Measurements from ENCODE around the gene PDZD4. TPM values are rescaled to one million over a fixed set of nuclear protein-coding genes. Genes with fewer than 3 reads are reported as not detected.

The PDZD4 gene
- total RNA-seq, 1 donor = 15.6 TPM

DNA sequence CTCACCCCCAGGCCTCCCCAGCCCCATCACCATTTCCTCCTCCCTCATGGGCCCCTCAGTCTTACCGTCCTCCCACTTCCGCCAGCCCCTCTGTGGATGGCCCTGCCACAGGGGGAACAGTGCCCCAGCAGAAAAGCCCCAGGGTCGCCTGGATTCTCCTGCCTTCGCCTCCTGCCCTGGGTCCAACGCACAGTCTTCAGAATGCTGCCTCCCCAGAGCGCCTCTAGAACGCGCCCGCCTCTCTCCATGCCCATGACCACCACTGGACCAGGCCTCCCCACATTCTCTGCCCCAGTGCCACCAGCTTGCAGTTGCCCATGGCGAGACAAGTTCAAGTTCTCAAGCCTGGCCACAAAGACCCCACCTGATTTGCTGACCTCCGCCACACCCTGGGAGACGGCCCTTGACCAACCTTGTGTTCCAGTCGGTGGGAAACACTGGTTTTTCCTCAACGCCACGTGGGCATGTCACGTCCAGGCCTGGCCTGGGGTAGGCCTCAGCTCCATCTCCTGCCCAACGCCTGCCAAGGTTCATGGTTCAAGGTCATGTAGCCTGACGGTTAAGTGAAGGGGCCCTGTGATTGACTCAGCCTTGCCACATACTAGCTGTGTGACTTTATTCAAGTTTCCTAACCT, 66.9 kb downstream of the PDZD4 start:
- Histone ChIP-seq H3K27me3 (ENCODE audit: insufficient read depth, low read length) (no peaks in the 10 kb centered on the region), H3K4me3 (ENCODE audit: low read length) (no peak overlapping the region), H3K4me1 (ENCODE audit: insufficient read depth, low read length) (peaks cover 3% of the 10 kb centered on the region), H3K9me3 (ENCODE audit: low read depth, low read length) (no peaks in the 10 kb centered on the region)

DNA sequence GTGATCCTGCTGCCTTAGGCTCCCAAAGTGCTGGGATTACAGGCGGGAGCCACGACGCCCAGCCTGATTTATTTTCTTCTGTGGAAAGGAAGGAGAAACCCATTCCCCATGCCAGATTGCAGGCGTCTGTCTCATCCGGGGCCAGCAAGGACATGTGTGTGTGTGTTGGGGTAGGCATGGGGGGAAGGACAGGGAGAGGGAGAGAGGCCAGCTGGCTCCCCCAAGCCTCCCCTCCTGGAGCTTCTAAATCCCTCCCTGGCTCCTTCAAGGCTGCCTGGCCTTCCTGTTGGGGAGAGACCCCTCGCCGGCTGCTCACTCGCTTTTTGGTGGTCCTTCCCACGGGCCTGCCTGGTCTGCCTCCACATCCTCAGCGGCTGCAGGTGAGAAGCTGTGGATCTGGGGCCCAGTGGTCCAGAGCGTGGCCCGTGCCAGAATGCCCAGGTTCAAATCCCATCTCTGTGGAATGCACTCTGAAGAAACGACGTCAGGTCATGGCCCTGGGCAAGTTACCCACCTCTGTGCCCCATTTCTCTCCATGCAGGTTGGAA, 67.6 kb downstream of the PDZD4 start:
- no peaks in the 10 kb centered on the region for H3K9me3 ChIP-seq (ENCODE audit: low read depth, low read length)

DNA sequence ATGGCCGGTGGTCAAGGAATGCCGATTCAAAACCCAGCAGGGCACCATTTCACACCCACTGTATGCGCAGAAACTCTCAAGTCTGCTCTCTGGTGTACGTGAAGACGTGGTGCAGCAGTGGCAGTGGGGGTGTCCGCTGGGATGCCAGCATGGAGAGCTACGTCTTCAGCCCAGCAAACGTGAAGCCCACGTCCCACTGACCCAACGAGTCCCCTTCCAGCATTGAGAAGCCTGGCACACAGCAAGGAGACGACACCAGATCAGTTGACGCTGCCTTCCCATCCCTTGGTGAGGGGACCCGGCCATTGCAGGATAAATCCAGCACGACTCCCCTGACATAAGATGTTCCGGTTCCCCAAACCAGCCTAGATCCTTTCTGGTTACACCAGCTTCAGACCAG, 68.5 kb downstream of the PDZD4 start:
- Histone ChIP-seq H3K4me1 (ENCODE audit: insufficient read depth, low read length) (peaks cover 3% of the 10 kb centered on the region), H3K27me3 (ENCODE audit: insufficient read depth, low read length) (no peaks in the 10 kb centered on the region), H3K4me3 (ENCODE audit: low read length) (no peak overlapping the region), H3K9me3 (ENCODE audit: low read depth, low read length) (no peaks in the 10 kb centered on the region)

More for the DNA sequence above, 67.6 kb downstream of the PDZD4 start:
- H3K4me1 ChIP-seq (ENCODE audit: insufficient read depth, low read length) = peaks cover 3% of the 10 kb centered on the region
- H3K4me3 ChIP-seq (ENCODE audit: low read length) = no peak overlapping the region
- no peaks in the 10 kb centered on the region for H3K27me3 ChIP-seq (ENCODE audit: insufficient read depth, low read length)

DNA sequence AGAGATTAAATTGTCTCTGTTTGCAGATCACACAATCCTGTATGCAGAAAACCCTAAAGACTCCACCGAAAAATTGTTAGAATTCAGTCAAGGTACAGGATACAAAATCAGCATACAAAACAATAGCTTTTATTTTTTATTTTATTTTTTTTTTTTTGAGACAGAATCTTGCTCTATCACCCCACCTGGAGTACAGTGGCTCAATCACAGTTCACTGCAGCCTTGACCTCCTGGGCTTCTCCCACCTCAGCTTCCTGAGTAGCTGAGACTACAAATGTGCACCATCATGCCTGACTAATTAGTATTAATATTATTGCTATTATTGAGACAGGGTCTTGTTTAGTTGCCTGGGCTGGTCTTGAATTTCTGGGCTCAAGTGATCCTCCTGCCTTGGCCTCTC, 75.2 kb downstream of the PDZD4 start:
- no peaks in the 10 kb centered on the region for H3K27me3 ChIP-seq (ENCODE audit: insufficient read depth, low read length)
- no peaks in the 10 kb centered on the region for H3K4me1 ChIP-seq (ENCODE audit: insufficient read depth, low read length)
- no peaks in the 10 kb centered on the region for H3K9me3 ChIP-seq (ENCODE audit: low read depth, low read length)
- no peak overlapping the region for H3K4me3 ChIP-seq (ENCODE audit: low read length)

Other genes starting within 250 kb of the PDZD4 start
- 12.0 TPM for gene CCNQ, start 231.4 kb downstream of the PDZD4 start, total RNA-seq
- gene DUSP9, start 183.3 kb downstream of the PDZD4 start, total RNA-seq = not detected
- gene PNCK, start 156.7 kb downstream of the PDZD4 start, total RNA-seq = 0.52 TPM
- gene SLC6A8, start 142.6 kb downstream of the PDZD4 start, total RNA-seq = 0.94 TPM
- gene BCAP31, start 106.2 kb downstream of the PDZD4 start, total RNA-seq = 60.6 TPM
- gene ABCD1, start 105.7 kb downstream of the PDZD4 start, total RNA-seq = 8.8 TPM
- 0.21 TPM for gene PLXNB3, start 66.3 kb downstream of the PDZD4 start, total RNA-seq
- under 0.01 TPM for gene SRPK3, start 49.5 kb downstream of the PDZD4 start, total RNA-seq
- 42.3 TPM for gene IDH3G, start 36.2 kb downstream of the PDZD4 start, total RNA-seq
- 121 TPM for gene SSR4, start 35.9 kb downstream of the PDZD4 start, total RNA-seq
- 0.52 TPM for gene L1CAM, start 55.6 kb upstream of the PDZD4 start, total RNA-seq
- not detected for gene AVPR2, start 74.1 kb upstream of the PDZD4 start, total RNA-seq
- gene ARHGAP4, start 95.7 kb upstream of the PDZD4 start, total RNA-seq = 199 TPM
- gene NAA10, start 104.5 kb upstream of the PDZD4 start, total RNA-seq = 22.0 TPM
- gene RENBP, start 114.1 kb upstream of the PDZD4 start, total RNA-seq = 11.1 TPM
- 26.4 TPM for gene HCFC1, start 141.3 kb upstream of the PDZD4 start, total RNA-seq
- 1.8 TPM for gene TMEM187, start 142.2 kb upstream of the PDZD4 start, total RNA-seq
- 37.0 TPM for gene IRAK1, start 189.4 kb upstream of the PDZD4 start, total RNA-seq